ENCODE data around the gene HMGXB4. TPM values are rescaled to one million over a fixed set of nuclear protein-coding genes. Genes with fewer than 3 reads are reported as not detected.

The HMGXB4 gene
- total RNA-seq, 1 donor from 2014 or later = 35.7 TPM

DNA sequence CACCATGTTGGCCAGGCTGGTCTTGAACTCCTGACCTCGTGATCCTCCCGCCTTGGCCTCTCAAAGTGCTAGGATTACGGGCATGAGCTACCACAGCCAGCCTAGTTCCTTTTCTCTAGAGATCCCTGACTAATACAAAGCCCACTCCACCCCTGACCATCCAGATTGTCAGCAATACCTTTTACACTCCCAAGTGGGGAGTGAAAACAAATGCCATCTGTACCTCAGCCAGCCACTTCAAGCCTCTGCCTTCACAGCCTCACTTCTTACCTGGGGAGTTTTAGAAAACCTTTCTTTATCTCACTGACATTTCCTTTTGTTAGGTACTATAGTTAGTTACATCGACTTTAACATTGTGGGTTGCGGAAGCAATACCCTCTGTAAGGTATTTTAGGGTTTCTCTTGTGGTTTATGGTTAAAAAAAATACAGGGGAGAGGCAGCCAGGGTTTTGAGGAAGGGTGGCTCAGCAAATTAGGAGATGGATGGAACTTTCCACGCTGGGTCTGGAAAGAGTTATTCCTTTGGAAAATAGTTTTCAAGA, 51.3 kb downstream of the HMGXB4 start:
- intact Hi-C loops (cut with micrococcal nuclease) = no loop called here

DNA sequence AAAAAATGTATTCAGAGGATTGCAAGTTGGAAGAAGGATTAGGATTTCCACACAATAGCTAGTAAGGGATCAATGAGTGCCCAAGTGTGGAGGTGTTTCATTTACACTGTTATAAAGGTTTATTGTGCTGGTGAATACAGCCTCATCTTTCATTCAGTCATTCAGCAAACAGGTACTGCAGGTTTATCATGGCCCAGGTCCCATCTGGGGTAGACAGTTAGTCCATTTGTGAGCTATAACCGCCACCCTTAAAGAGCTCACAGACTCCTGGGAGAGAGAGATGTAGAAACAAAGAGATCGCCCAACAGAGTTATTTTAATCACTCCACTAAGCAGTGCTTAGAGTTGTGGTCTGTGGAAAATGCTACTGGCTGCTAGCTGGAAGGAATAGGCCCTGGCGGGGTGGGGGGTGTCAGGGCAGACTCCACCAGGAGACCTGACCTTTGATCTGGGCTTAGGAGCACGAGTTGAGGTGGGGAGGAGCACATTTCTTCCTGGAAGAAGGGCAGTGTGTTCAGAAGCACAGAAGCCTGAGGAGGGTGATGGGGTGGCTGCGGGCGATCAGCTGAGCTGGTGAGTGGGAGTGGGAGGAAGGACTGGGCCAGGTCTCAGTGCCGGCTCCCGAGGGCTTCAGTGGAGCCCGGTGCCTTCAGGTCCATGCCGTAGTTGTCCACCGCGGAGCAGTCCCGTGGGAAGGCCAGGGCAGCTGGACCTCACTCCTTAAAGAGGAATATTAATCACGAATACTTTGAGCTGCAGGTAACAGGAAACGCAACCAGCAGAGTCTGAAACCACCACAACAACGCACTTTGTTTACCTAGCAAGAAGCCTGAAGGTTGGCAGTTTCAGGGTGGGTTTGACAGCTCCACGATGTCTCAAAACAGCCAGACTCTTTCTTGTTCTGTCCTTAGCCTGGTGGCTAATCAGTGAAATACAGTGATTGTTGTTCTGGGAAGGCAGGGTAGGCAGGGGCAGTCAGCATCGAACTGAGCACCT, 53.6 kb downstream of the HMGXB4 start:
- intact Hi-C loops (cut with micrococcal nuclease) = no loop called here

DNA sequence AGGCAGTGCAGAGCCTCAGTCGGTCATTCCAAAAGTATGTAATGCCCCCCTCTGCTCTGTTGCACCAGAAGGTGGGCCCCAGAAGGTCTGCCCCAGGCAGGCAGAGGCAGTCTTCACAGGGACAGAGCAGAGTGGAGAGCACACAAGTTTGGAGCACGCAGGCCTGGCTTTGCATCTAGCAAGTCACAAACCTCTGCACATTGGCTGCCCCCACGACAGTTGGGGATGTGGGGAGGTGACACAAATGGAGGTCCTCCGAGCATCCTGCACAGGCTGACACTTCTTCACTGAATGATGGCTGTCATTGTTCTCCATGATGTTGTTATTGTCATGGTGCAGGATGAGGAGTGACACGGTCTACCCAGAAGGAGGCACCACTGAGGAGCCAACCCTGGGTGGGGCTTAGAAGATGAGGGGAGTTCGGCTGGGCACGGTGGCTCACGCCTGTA, 54.3 kb downstream of the HMGXB4 start:
- intact Hi-C loops (cut with micrococcal nuclease) = no loop called here

DNA sequence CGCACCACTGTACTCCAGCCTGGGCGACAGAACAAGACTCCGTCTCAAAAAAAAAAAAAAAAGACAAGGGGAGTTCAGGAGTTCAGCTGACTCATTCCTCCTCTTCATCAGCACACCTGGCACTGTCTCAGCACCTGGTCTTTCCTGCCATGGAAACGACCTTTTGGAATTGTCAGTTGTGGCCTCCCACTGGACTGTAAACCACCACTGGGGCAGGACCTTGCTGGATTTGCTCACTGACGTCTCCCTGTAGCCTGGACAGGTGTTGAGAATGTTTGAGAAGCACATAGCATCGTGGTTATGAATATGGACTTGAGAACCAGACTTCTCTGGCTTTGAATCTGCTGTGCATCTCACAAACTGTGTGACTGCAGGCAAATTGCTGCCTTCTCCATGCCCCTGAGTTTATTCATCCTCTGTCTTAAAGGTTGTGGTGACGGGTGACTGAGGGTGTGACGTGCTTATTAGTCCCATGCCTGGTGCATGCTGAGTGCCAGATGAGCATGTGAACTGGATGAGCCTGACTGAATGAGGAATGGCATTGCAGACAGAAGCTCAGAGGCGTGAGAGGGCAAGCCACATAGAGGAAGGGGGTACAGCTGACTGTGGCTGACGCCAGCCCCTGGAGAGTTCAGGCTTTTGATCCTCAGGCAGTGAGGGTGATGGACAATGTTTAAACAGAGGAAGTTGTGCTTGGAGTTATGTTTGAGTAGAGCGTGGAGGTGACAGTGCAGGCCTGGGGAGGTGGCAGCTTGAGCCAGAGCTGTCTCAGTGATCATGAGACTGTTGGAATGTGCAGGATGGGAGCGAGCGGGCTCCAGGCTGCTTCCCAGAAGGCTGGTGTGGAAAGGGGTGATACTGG, 55.1 kb downstream of the HMGXB4 start:
- intact Hi-C loops (cut with micrococcal nuclease) = no loop called here

DNA sequence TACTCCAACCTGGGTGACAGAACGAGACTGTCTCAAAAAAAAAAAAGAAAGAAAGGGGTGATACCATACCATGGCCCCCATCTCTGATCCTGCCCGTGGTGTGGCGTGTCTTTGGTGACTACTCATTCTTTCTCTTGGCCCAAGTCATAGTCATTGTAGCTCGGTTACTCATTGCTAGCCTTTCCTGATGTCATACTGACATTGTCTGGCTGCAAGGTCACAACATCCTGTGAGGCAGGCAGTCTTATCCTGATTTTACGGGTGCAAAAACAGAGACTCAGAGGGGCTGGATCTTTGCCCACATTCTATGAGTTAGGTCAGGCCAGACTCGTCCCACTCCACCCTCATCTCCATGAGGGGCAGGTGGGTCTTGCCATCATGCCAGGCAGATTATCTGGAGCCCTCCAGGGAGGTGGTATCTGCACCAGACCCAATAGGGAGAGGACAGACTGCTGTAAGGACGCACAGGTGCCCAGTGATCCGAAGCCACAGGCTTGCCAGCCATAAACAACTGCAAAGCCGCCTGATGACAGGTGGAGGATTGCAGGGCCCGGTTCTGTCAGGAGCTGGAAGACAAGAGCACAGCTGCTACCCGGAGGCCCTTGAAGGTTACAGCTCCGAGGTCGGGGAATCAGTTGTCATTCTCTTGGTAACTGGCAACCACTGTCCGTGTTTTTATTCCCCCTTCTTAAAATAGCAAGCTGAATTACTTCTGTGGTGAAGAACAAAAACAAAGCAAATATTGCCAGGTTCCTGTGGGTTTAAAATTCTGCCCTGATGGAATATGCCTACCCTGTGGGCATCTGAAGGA, 56.2 kb downstream of the HMGXB4 start:
- intact Hi-C loops (cut with micrococcal nuclease) = no loop called here

DNA sequence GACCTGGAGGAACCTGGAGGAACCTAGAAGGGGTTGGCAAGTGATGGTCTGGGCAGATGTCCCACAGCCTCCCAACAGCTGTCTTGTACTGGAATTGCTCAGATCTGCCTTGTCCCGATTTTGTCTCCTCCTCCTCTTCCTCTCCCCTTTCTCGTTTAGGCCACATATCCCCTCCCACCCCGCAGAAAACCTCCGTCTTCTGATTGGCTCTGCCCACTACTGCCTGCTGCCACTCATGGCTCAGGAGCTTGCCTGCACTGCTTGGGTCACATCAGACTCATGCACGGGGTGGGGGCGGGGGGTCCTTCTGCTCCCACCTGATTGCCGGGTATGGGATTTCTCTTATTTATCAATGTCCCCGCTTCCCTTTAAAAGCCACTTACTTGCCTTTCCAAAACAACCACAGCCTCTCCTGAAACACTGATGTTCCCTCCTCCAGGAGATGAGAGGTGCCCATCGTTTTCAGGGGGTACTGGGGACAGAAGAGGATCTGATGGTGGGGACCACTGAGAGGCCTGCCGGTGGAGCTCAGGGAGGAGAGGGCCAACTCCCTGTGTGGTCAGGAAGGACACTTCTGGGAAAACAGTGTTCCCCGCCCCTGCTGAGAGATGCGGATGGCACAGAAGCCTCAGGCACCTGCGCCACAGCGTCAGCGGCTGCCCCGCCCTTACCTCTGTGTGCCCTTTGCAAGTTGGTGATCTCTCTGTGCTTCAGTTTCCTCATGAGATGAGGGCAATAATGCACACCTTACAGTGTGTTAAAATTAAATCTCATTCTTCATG, 57.1 kb downstream of the HMGXB4 start:
- intact Hi-C loops (cut with micrococcal nuclease) = no loop called here

DNA sequence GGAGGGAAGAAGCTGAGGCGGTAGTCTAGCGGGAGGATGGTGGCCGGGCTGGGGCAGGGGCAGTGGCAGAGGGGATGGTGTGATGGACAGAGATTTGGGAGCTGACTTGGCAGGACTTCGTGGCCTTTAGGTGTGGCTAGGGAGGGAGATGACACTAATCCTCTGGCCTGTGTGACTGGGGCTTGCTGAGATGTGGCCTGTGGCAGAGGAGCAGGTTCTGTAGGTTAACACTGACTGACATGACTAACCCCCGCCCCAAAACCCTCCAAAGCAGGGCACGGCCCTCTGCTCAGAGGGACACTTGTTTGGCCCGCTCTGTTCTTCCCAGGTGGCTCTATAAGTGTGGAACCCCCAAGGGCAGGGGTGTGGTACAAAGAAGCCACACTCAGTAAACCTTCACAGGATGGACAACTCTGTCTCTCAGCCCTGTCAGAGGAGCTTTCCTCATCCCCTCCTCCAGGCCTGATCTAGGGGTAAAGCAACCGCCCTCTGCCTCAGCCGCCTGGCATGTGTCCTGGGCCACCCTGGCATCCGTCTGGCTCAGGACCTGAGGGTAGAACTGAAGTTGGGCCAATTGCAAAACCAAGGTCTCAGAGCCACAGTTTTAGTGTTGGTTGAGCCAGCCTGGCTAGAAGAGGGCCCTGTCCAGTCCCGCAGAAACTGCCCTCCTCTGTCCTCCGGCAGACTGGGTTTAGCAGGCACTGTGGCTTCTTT, 58.0 kb downstream of the HMGXB4 start:
- intact Hi-C loops (cut with micrococcal nuclease) = no loop called here

DNA sequence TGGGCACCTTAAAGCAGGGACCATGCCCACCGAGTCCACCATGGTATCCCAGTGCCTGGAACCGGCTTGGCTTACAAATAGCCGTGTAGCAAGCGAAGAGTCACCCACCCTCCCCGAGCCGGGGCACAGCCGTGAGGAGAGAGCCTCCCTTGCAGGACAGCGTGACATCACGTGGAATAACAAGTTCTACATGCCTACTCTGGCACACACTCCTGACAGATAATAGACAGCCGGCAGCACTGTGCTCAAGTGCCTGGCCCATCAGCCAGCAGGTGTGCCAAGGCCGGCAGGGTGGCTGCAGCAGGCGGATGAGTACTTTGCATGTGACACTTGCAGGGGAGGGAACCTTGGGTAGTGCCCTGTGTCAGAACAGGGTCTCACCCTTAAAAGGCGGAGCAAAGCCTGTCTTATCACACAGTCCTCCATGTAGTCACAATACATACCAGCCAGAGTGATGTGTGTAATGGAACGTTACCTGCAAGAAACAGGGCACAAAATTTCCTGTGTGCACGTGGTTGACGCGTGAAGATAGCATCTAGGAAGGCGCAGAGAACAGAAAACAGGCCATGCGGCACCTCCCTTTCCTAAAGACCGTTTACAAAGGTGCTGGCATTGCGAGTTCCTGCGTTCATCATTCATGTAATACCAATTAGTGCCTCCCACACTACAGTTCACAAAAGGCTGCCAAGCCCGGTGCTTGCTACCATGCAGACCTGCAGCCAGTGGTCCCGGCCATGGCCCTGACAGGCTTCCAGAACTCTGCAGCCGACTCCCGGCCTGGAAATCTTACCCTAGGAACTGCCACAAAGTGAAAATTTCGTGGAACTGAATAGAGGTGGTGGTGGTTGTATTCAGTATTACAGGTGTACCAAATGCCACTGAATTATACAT, 58.8 kb downstream of the HMGXB4 start:
- intact Hi-C loops (cut with micrococcal nuclease) = no loop called here

DNA sequence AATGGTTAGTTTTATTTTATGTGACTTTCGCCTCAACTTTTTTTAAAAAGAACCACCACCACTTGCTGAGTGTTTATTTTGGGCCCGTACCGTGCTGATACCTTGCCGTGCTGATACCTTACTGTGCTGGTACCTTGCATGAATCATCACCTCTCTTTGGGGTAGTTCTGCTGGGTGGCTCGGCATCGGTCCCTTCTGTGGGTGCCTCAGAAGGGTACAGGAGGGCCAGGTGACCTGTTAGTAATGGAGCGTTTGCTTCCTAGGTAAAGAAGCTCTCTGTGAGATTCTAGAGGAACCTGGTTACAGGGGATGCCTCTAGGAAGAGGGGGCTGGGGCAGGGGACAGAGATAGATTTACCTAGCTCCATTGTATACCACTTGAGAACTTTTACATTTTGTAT, 59.5 kb downstream of the HMGXB4 start:
- intact Hi-C loops (cut with micrococcal nuclease) = no loop called here

DNA sequence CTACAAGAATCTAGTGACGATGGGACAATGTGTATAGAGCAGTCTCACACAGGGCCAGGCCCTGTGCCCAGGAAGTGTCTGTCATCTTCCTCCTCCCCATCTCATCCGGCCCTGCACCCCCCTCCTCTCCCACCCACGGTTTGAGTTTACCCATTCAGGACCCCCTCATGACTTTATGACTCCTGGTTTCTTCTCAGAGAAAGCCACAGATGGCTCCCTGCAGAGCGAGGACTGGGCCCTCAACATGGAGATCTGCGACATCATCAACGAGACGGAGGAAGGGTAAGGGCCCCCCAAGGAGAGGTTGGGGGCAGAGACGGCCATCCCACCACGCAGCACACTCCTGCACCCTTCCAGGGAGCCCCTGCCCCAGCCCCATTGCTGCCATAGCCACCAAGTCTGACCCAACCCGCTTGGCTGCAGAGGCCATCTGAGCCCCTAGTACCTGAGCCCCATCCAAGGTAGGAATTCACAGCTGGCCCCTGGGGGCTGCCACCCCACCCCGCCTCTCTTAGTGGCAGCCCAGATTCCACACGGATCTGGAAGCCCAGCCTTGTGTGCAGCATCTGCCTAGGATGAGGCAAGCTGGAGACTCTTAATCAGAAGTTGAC, 60.5 kb downstream of the HMGXB4 start:
- intact Hi-C loops (cut with micrococcal nuclease) = no loop called here

DNA sequence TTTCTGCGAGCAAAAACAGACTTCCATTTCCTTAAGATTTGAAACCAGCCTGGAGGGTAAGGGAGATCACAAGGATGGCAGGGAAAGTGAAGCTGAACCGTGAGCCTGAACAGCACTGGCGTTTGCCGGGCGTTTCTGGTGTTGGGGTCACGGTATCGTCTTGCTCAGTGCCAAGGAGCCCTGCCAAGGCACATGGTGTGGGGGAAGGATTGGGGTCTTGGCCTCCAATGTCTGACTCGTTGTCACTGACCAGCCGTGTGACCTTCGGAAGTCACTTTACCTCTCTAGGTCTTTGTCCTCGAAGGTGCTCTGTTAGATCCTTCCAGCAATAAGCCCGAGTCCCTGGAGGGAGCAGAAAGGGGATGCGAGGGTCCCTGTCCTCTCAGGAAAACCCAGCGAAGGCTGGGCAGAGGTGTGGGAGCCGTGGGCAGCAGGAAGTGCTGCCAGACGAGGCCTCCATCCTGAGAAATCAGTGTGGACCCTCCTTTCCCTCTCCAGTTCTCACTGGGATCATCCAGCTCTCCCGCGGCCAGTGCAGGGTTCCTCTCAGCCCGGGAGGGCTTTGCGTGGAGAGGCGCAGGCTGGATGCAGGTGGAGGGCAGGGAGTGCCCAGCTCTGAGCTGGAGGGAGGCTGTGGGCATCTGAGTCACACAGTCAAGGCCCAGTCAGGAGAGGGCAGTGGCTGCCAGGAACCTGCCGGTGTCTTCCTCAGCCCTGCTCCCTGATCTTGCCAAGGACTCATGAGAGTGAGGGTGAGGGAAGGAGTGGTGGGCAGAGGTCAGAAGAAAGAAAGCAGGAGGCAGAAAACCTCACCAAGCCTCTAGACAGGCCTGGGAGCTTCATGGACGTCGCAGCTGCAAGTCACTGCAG, 61.3 kb downstream of the HMGXB4 start:
- intact Hi-C loops (cut with micrococcal nuclease) = no loop called here

DNA sequence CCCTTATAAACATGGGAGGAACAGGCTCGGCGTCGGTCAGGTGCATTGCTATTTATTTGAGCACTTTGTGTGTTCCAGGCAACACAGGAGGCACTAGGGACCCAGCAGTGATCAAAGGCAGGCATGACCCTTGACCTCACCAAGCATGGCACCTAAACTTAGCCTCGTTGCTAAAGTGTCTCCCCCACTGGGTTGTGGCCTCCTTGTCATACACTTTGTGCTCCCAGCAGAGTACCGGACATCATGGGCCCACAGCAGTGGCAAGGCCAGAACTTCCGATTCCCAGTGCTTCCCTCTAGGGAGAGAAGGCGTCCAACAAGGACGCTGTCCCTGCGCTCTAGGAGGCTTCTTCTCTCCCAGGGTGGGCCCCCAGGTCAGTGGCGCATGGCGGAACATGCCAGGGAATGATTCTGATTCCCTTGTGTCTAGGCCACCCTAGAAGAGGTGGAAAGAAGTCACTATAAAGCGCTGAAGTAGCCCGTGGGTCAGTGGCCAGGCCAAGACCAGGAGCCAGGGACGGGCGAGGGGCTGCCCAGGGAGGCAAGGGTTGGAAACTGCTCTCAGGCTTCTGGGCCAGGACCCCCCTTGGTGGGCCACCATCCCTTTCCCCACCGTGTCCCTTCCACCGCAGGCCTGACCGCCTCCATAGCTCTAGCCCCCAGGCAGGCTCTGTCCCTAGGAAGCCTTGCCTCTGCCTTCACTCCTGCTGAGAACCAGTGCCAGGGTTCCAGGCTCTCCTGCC, 62.1 kb downstream of the HMGXB4 start:
- intact Hi-C loops (cut with micrococcal nuclease) = no loop called here

DNA sequence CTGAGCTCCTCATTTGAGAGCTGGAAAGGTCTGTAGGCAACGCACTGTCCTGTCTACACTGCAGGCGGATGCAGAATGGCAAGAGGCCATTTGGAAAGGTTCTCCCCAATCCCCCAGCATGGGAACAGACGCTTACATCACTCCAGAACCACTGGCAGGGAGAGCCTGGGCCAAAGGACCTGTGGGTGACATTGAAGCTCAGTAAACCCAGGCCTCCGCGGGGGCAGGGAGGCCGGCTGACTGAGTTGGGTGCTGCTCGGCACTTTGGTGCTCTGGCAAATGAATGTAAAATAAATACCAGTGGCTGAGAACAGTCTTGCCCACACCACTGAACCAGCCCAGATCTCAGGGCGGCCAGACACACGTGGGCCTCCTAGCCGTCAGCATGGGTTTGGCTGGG, 64.8 kb downstream of the HMGXB4 start:
- intact Hi-C loops (cut with micrococcal nuclease) = no loop called here

DNA sequence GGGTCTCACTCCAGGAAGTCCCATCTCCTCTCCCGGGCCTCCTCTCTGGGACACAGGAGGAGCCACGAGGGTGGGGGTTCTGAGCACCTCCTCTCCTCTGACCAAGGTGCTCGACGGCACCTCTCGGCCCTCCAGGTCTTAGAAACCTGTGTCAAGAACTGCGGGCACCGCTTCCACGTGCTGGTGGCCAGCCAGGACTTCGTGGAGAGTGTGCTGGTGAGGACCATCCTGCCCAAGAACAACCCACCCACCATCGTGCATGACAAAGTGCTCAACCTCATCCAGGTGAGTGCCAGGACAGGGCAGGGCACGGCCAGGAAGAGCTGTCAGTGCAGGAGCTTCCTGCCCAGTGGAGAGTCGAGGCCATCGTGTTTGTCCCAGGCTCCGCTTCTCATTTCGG, 65.6 kb downstream of the HMGXB4 start:
- intact Hi-C loops (cut with micrococcal nuclease) = no loop called here

DNA sequence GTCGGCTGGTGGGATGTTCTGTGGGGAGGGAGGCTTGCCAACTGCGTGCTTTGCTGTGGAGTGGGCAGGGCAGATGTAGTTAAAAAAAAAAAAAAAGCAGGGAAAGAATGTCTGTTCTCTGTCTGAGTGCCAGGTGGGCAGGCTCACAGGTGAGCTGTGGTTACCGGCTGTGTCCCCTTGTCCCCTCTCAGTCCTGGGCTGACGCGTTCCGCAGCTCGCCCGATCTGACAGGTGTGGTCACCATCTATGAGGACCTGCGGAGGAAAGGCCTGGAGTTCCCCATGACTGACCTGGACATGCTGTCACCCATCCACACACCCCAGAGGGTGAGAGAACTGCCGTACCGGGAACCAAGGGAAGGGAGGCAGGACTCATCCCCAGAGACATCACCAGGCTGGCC, 66.0 kb downstream of the HMGXB4 start:
- intact Hi-C loops (cut with micrococcal nuclease) = no loop called here

DNA sequence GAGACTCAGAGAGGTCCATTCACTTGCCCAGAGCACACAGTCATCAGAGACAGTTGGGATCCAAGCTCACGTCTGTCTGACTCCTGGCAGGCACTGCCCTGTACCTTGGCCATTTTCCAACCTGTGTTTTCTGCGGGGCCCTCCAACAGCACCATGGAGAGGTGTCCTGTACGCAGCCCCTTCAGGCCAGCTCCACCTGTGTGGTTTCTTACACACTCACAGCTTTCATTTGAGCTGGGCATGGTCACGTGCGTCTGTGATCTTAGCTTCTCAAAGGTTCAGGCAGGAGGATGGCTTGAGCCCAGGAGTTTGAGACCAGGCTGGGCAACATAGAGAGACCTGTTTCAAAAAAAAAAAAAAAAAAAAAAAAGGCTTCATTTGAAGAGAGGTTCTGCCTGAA, 66.8 kb downstream of the HMGXB4 start:
- intact Hi-C loops (cut with micrococcal nuclease) = no loop called here

All from T-helper 1 cell treated with Interleukin-12 subunit alpha and Interleukin-12 subunit beta and Interleukin-4 antibody, amounts not matched to agents 30 ng/mL and 1 ng/mL, for 36 hours (primary cell).